EL (cell line): ENCODE measurements around the gene UBE2E3.

Experiments
- DNase-seq: peaks from one replicate; pipeline ENCODE4 v3.0.0-alpha.2; 2016

Gene UBE2E3

DNA sequence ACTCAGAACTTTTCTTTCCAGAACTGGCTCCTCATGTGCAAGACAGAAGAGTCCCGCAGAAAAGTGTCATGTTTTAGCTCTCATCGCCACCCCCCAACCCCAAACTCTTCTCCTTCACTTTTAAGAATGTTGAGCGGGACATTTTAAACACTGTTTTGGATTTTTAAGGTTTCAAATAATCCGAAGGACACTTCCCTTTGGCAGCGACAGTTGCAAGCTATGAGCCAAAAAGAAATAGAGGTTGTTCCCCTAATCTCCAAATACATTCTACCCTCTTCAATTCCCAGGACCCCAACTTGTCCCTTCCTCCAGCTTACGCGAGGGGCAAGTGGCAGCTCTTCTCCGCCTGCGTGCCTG, 678 bp upstream of the UBE2E3 start:
- no peak for DNase-seq

DNA sequence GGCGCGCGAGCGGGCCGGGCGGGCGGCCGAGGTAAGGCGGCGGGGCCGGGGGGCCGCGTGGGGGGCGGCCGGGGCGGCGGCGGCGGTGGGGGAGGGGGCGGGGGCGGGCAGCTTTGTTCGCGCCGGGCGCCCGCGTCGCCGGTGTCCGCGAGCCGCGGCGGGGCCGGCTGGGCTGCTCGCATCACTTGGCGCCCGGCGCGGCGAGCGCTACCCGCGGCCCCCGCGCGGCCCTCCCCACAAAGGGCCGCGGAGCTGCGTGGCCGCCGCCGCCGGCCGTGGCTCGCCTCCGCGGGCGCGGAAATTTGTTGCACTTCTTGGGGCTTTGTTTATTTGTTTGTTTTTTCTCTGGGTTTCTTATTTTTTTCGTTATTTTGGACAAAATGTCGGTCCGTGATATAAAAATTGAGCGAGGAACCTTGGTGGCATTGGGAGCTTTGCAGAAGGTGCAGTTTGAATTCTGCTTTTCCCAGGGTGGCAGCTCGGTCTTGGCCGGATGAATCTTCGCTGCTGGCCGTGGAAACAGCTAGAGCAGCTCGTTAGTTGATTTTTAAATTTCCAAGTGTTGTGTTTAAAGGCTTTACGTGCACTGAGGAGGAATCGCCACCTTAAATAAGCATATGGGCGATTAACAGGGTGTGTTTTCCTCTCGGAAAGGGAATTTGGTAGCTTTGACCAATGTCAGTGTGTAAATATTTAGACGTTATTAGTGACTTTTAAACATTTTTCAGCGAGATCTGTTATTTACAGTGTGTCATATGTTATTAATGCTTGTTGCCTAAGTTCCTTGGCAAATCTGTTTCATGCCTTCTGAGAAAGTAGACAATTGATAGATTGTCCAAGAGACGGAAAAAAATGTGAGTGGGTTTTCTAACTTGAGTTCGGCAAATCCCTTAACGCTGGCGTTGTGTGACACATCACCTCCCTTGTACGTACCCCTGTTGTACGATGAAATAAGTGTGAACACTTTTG, 822 bp downstream of the UBE2E3 start:
- peak; percentile 40 for DNase-seq

DNA sequence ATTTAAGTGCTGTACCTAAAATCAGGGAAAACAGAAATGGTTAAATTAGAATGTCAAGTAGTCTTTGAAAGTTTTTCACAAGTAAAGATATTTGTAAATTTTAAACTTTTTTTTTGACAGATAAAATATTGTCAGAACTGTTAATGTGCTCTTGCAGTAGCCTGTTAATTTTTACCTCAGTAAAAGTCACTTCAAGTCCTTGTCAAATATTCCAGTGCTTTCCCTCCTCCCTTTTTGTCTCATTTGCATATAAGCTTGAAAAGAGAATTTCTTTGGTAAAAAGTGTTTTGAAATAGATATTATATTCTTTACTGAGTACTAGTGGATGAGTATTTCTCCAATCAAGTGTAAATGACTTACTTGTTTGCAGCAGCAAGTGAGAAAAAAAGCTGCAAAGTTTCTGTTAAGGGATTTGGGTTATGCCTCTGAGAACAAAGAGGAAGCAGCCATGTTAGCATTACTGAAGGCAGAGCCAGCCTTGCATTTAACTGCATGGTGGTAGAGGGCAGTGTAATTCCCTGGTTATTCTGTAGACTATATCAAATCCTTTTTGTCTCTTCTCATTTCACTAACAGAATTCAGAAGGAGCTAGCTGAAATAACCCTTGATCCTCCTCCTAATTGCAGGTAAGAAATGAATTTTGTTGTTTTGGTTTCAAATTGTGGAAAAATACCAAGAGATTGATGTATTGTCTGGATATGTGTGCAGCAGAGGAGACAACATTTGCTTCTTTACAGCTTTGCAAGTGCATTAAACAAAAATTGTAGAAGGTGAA, 3.2 kb downstream of the UBE2E3 start:
- peak; percentile 53 for DNase-seq

DNA sequence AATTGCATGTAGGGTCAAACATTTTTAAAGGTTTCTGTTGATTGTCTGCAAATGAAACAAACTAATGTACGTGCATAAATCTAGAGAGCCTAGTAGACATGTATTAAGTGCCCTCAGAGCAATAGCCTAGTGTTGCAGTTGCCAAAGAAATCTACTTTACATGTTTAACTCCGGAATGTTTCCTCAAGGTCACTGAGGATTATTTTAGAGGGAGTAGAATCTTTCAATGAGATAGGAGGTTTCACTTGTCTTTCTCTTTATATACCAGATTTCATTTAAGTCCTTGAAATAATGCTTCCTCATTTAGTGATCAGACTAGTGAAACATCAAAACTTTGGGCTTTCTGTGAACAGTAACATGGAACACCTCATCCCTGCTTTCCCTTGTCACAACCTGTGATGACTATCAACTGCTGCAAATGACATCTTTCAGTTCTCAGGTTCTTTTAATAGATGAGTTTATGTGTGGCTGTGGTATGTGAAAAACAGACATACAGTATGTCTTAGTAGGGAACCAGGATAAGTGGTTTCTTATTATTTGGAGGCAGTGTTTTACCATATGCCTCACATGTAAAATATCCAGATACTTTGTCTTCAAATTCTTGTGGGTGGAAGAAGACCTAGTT, 5.5 kb downstream of the UBE2E3 start:
- no peak for DNase-seq

DNA sequence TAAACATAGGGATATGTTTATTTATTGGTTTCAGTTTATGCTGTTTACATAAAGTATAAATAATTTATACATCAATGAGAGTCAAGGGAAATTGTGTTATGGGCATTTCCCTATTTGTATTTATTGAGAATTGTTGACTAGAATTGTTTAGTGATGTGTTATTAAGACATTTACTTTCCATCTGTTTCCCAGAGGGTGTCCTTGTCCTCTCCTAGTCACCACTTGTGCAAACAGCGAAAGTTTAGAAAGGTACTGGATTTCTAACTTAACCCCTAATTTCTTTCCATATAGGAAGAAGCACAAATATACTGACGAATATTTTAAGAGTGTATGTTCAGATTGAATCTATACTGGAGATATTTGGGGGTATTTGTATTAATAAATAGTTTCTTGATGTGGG, 6.7 kb downstream of the UBE2E3 start:
- no peak for DNase-seq

DNA sequence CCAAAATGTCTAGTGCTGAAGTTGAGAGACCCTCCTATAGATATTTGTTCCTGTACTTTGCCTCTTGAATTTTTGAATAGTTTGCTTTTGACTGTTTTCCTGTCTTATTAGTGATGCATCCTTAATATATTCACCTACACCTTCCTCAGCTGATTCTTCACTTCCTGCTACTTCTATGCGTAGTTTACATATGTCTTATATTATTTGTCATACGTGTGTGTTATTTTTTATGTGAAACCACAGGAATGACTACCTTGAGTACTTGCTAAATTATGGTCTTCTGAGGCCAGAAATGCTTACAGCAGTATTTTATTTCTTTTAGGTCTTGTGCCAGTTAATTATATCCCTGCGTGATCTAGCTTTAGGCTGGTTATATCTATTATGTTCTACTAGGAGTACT, 9.9 kb downstream of the UBE2E3 start:
- DNase-seq, result no peak

DNA sequence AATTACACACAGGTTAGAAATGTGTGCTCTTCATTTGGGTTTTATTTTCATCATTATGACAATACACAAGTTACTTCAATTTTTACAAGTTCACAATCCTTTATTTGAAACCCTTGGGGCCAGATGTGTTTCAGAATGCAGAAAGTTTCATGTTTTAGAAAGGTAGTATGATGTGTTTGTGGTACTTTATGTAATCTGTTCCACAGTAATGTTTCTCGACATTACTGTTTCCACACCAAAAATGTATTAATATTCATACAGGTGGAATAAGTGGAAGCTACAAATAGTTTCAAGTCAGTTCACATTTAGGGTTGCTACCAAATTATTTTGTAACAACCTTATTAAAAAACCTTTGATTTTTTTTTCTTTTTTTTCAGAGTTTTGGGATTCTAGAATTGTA, 10.4 kb downstream of the UBE2E3 start:
- DNase-seq, result no peak

DNA sequence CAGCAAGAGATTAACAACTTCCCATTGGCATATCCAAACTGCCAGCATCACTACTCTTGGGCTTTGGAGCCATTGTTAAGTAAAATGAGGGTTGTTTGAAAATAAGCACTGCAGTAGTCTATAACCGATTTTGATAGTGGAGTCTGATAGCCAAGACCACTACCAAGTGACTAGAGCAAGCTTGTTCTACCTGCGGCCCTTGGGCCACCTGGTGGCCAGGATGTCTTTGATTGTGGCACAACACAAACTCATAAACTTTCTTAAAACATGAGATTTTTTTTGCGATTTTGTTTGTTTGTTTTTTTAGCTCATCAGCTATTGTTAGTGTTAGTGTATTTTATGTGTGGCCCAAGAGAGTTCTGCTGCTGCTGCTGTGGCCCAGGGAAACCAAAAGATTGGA, 11.0 kb downstream of the UBE2E3 start:
- no peak for DNase-seq

DNA sequence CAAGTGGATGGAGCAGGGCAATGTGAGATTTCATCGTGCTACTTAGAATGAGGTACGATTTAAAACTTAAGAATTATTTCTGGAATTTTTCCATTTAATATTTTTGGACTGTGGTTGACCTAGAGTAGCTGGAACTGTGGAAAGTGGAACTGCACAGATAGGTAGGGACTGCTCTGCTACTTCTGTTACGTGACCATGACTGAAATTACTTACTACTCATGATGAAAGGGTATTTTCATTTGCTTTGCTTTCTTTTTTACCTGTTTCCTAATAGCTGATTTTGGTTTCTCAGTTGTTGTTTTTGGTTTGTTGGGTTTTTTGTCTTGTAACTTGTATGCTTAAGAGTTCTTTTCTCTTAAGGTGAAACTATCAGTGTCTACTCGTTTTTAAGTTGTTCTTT, 11.4 kb downstream of the UBE2E3 start:
- DNase-seq, result no peak

DNA sequence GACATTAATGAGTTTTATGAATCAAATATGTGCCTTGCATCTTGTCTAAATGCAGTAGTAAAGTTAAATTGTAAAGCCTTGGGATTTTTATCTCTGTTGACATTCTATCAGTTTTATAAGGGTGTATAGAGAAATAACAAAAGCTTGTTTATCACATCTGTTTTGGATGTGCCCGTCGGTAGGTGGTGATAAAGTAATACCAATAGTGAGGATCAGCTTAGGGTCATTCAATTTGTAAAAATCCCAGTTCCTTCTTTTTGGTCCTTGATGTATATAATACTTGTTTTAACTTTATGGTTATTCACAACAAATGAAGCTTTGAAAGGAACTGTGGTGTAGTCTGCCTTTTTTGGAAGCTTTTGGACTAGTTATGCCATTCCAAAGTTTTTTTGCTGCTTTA, 12.6 kb downstream of the UBE2E3 start:
- no peak for DNase-seq

DNA sequence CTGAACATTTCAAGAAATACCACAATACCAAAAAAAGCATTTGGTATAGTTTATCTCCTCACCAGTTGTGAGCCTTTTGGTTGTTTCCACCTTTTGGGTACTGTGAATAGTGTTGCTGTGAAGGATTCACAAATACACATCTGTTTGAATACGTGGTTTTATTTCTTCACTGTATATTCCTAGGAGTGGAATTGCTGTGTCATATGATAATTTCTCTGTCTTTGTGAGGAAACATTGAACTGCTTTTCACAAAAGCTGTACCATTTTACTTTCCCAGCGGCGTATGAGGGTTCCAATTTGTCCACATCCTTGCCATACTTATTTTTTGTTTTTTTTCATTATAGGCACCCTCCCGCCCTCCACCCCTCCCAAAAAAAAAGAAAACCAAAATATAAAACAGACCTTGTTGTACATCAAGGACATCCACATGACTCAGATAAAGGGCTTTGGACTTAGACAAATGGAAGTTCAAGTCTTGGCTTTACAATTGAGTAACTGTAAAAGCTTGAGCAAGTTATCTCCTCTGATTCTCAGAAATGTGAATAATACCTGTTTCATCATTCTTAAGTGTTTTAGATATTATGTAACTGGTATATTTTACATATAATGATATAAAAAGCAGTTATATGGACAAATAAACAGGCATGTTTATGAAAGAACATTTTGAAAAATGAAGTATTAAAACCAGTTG, 19.0 kb downstream of the UBE2E3 start:
- DNase-seq, result no peak

DNA sequence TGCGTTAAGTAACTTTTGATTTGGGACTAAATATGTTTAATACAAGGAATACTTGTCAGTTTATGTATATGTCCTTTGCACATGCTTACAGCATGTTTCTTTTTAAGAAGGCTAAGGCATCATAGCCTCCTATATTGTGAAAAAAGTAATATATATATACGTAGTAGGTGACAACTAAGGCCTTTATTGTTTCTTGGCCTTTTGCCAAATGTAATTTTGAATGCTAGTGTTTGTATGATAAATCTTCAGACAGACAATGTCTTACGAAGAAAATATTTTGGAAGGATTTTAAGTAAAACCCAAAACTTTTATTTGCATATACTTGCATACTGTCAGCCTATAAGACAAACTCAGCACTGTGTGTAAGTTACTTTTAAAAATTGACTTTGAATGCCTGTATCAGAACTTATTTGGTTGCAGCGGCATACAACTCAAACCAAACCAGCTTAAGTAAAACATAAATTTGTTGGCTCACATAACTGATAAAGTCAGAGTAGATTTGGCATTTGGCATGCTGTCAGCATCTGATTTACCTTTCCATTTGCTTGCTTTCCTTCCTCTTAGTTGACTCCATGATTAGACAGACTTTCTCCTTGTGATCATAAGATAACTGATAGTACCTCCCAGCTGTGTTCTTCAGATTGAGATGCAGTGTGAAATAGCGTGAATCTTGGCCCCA, 24.4 kb downstream of the UBE2E3 start:
- no peak for DNase-seq

DNA sequence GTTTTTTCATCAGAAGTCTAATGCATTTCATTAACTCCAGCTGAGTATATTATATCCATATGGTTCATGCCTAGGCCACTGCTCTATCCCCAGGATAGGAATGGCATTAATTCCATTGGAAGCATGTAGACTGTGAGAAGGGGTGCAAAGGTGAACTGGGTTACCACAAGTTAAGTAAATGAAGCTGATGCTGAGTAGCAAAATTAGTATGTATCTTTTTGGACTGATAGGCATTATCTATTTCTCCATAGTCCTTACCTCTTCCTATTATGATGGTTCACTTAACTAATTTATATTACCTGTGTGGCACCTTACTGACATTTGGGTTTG, 24.9 kb downstream of the UBE2E3 start:
- DNase-seq, result no peak

DNA sequence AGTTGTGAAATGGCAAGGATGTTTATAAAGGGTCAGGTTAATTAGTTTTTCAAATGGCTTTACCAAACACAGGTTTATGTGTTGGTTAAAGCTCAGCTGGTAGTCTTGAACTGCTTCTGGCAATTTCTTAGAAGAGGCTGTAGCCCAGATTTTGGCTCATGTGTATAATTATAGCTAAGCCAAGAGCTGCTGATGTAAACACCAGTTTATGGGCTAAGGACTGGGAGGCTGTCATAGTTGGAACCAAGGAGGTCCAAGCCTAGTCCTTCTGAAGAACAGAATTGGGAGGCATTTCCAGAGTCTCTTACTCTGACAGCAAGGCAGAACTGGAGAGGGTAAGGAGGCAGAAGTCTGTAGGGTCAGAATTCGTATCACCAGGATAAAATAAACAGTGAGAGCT, 25.4 kb downstream of the UBE2E3 start:
- no peak for DNase-seq

DNA sequence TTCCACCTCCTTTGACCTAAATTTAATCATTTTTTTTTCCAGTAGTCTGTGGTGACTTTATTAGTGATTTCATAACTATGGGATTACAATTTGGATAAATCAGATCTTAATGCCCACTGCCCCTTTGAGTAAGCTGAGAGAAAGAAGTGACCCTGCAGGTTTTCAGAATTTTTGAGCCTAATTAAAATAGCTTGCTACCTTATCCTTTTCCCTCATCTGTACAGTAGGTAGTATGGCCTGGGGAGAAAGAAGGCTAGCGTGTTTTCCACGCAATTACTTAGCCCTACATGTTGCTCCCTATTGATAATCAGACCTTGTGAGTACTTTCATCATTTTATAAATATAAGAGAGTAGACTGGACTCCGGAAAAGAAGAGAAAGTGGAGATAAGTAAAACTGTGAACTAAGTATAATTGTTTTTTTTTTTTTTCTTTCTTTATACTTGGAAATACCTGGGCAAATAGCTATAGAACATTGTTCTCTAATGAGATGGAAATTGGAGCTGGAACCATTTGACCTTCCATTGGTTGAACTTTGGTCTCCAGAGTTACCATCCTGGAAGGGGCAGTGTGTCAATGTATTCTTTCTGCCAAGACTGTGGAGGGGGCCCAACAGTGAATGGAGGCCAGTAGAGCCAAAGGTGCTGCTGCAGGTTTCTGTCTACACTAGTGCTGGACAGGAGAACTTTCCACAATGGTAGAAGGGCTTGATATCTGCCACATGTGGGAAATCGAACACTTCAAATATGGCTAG, 26.9 kb downstream of the UBE2E3 start:
- DNase-seq, result no peak

DNA sequence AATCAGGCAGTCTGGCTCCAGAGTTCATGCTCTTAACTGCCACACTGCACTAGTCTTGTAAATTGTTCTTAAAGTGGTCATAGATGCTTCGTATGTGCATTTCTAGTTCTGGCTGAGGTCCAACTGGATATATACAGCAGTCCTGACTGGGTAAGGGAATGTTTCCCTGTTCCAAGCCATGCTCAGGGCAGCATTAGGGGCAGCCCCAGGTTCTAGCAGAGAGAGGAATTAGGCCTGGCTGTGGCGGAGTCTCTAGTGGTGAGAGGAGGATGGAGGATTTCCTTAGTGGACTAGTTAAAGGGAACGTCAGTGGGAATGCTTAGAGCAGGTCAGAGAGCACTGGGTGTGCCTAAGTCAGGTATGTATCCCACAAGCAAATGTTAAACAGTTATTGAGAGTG, 28.0 kb downstream of the UBE2E3 start:
- no peak for DNase-seq

DNA sequence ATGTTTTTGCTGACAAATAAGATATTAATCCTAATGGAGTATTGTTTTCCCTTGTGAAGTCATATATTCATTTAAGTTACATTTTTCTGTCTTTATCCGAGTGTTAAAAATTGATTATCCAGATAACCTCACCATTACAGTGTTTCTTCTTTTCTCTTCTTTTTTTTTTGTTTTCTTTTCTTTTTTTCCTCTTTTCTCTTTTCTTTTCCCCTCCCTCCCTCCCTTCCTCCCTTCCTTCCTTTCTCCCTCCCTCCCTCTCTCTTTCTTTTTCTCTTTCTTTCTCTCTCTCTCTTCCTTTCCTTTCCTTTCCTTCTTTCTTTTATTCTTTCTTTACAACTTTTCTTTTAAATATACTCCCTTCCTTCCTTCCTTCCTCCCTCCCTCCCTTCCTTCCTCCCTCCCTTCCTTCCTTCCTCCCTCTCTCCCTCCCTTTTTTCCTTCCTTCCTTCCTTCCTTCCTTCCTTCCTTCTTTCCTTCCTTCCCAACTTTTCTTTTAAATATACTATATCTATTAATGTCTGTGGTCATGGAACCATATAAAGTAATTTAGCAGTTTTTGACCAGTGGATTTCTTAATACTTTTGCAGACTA, 40.9 kb downstream of the UBE2E3 start:
- DNase-seq, result no peak

DNA sequence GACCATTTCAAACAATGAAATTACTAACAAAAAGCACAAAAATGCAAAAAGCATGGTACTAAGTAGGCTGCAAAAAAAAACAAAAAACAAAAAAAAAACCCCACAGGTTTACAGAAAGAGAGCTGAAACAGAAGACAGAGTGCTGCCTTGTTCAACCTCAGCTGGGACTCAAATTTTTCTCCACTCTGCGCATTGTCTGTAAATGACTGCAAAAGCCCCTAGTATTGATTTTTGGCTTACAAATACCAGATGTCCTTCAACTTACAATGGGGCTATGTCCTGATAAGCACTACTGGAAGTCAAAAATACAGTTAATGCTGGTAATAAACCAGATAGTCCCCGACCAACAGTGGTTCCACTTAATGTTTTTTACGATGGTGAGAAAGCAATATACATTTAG, 42.2 kb downstream of the UBE2E3 start:
- no peak for DNase-seq

DNA sequence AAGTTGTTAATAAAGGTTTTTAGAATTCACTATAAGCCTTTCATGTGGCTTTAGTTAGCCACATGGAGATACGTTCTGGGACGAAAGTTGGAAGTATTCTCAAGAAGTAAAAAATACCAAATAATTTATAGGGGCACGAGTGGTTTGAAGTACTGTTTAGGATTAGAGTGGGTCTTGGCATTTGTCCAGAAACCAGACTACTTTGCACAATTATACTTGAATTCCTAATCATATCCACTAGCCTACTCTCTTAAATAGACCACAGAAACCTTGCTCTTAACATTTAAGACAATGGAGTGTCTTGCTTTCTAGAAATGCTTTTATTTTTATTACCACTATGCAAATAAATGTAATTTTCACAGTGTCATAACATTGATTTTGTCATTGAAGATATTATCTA, 44.6 kb downstream of the UBE2E3 start:
- no peak for DNase-seq

DNA sequence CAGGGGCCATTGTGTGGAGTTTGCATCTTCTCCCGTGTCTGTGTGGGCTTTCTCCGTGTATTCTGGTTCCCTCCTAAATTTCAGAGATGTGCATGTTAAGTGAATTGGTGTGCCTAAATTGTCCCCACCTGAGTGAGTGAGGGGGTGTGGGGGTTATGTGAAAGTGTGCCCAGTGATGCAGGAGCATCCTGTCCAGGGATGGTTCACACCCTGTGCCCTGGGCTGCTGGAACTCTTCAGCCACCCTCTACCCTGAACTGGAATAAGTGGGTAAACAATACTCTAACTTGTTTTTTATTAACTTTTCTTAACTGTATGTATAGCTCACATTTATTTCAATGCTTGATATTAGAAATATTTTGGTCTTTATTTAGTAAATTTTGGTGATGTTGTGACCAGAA, 56.0 kb downstream of the UBE2E3 start:
- no peak for DNase-seq

DNA sequence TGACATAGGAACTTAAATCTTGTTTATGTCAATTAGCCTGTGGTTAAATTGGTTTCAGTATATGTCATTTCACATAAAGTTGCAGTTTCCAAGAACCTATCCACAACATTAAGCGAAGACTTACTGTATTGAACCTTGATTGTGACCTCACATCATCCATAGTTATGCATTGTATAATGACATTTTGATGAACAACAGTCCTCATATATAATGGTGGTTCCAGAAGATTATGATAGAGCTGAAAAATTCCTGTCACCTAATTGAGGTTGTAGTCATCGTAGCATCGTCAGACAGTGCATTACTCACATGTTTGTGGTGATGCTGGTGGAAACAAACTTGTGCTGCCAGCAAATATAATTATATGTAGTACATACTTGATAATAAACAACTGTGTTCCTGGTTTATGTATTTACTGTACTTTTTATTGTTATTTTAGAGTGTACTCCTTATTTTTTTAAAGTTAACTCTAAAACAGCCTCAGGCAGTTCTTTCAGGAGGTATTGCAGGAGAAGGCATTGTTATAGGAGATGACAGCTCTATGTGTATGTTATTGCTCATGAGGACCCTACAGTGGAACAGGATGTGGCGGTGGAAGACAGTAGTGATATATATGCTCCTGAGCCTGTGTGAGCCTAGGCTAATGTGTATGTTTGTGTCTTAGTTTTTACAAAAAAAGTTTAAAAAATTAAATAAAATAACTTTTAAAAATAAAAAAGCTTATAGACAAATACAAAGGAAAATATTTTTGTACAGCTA, 56.6 kb downstream of the UBE2E3 start:
- DNase-seq, result peak; percentile 82
